Measurements from ENCODE around the gene COL15A1.

The COL15A1 gene

GRCh38 chr9:98974554-98974953 lies 30.8 kb downstream of the COL15A1 start:
- no peak for DNase-seq

- peak; percentile 93 for DNase-seq
Measured at GRCh38 chr9:98974994-98975712, 31.4 kb downstream of the COL15A1 start.

DNA sequence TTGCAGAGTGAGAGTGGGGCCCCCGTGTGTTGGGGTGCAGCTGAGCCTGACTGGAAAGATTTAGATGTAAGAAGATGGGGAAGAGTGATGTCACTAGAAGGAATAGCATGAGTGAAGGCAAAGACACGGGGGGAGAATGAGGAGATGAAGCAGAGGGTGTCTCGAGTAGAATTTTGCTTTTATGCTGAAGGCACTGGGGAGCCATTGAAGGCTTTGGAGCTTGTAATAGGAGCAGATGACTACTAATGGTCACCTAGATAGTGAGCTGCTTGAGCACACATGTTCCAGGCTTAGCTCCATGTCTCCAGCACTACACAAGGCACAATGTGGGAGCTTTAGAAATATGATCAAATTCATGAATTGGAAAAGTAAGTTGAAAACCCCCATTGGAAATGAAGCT lies 32.1 kb downstream of the COL15A1 start:
- no peak for DNase-seq

GRCh38 chr9:98977246-98977714 lies 33.6 kb downstream of the COL15A1 start:
- peak; percentile 52 for DNase-seq

DNA sequence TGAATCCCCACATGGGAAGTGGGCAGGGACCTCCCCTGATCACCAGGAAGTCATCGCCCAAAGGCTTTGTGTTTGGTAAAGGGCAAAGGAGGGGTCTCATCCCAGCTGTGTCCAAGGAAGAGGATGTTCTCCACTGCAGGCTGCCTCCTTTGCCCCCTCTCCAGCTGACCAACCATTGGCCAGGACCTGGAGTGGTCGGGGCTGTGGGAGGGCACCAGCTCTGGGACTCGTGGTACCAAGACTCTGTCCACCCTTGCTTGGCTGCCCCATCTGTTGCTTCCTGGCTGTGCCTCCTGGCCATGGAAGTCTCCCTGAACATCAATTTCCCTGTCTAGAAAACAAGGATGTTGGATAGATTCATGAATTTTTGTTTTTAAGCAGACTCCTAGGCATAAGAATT lies 34.1 kb downstream of the COL15A1 start:
- peak; percentile 45 for DNase-seq

GRCh38 chr9:98978231-98978681 lies 34.5 kb downstream of the COL15A1 start:
- DNase-seq = no peak

DNA sequence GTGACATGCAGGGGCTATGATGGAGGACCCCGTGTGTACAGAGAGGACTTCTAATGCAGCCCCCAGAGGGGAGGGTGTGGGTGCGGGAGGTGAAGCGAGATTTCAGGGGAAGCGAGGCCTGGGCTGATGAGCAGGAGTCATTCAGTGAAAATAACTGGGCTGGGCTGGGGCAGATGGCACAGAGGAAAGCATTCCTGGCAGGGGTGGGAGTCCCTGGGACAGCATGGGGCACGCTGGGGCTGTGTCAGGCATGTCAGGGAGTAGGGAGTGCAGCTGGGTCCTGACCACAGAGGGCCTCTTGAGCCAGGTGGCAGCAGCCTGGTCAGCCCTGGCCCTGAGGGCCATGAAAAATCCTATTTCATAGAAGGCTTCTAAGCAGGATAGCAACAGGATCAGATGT lies 36.6 kb downstream of the COL15A1 start:
- DNase-seq = no peak

DNA sequence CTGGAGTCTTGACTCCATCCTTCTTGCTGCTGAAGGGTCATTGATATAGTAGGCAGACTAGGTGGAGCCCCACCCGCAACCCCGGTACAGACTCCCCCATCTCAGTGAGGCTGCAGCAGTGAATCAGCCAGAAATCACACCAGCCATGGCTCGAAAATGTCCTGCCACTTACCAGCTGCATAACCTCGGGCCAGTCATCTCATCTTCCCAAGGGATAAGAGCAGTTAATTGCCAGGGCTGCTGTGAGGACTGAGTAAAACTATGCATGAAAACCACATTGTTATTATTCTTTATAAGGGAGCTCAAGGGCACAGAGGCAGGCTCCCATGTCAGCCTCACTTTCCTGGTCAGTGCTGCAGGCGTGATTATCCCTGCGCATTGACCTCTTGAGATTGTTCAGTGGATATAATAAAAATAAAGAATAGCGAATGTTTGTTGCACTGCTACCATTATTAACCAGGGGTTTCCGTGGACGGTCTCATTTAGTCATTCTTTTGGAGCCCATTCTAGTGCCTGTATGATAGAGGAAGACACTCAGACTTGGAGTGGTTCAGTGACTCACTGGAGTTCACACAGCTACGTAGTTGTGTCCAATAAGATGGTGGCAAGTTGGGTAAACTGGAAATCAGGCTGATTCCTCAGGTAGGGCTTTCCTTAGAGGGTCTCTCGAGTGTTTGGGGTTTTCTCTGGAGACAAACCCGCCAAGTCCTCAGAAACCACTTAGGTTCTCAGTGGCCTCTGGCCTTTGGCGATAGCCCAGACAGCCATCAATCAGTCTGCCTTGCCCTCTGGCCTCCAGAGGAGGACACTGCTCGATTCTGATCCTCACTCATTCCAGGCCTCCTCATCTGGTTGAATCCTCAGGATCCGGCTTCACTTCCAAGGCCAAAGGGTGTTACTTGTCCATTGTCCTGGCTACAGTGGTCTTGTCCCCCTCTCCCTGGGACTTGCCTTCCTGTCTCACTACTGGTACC lies 39.9 kb downstream of the COL15A1 start:
- DNase-seq = peak; percentile 41

GRCh38 chr9:98985596-98985995 lies 41.9 kb downstream of the COL15A1 start:
- no peak for DNase-seq

DNA sequence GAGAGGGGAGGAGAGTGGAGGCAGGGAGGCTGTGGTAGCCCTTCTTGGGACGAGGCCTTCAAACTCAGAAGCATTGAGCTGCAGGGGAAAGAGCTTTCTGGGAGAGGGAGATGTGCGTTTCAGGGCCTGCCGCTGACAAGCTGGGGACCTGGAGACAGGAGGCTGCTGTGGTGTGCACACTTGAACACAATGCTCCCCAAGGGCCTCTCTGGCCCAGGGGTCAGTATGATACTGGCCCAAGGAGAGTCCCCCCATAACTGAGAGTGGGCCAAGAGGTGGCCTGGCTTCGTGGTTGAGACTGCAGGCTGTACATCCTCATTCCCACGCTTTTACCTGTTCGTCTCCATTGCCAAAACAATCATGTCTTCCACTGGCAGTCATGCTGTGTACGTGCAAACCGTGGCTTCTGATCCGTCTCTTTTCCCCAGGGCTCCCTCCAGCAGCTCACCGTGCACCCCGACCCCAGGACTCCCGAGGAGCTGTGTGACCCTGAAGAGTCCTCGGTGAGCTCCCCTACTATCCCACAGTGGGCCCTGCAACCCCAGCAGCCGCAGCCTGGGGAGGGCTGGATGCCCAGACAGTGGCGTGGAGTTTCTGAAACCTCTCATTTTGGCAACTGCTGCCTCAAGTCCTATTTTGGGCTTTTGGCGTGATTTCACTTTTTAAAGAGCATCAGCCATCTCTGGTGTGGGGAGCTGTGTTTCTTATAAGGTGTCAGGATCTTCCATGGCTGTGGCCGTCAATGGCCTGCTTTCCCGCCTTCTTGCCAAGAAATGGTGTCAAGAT lies 43.4 kb downstream of the COL15A1 start:
- peak; percentile 52 for DNase-seq

DNA sequence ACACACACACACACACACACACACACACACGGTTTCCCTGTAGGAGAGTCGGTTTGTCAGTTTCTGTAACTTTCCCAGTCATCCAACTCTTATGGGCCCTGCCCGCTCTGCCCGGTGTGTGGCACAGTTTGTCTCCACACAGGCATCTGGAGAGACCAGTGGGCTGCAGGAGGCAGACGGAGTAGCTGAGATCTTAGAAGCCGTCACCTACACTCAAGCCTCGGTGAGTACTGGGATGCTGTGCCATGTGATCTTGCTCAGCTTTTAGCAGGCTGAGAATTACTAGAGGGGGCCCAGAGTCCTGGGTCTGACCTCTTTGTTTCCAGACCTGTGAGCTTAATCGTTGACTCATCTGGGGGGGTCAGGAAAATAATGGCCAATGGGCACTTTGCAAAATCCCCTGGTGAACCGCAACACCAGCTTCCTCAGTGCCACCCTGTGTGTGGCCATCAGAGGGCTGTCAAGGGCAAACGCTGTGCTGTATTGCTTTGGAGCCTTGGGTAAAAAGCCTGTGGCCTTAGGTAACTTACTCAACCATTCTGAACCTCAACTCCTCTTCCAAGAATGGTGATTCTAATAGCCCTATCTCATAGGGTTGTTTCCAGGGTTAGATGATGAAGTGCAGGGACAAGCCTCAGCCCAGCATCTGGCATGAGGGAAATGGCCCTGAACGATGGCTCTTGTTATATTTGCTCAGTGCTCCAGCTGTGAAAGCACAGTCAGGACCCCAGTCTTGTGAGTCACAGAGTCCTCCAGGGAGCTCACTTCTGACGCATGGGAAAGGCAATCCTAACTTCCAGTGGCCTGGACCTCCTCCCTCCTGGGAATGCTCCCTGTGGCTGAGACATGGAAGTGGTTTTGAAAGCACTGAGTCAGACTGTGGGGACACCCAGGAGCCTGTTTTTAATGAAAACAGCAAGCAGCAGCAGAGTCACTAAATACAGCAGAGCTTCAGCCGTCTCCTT lies 45.6 kb downstream of the COL15A1 start:
- peak; percentile 61 for DNase-seq

- peak; percentile 32 for DNase-seq
Measured at GRCh38 chr9:98990181-98990870, 46.6 kb downstream of the COL15A1 start.

DNA sequence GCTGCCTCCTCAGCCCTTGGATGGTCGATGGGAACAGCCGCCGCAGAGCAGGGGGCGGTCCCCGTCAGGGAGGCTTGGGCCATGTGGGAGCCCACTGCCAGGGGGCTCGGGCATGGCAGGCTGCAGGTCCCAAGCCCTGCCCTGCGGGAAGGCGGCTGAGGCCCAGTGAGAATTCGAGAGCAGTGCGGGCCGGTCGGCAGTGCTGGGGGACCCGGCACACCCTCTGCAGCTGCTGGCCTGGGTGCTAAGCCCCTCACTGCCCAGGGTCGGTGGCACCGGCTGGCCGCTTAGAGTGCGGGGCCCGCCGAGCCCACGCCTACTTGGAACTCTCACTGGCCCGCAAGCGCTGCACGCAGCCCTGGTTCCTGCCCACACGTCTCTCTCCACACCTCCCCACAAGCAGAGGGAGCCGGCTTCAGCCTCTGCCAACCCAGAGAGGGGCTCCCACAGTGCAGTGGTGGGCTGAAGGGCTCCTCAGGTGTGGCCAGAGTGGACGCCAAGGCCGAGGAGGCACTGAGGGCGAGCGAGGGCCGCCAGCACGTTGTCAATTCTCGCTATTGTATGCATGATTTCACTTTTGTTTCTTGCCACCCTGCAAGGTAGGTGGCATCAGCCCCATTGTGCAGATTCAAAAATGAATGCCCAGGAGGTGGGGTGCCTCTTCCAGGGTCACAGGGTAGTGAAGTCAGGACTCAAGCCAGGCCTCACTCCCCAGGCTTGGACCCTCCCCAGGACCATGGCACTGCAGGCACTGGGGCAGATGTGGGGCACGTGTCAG lies 48.6 kb downstream of the COL15A1 start:
- DNase-seq = peak; percentile 20

DNA sequence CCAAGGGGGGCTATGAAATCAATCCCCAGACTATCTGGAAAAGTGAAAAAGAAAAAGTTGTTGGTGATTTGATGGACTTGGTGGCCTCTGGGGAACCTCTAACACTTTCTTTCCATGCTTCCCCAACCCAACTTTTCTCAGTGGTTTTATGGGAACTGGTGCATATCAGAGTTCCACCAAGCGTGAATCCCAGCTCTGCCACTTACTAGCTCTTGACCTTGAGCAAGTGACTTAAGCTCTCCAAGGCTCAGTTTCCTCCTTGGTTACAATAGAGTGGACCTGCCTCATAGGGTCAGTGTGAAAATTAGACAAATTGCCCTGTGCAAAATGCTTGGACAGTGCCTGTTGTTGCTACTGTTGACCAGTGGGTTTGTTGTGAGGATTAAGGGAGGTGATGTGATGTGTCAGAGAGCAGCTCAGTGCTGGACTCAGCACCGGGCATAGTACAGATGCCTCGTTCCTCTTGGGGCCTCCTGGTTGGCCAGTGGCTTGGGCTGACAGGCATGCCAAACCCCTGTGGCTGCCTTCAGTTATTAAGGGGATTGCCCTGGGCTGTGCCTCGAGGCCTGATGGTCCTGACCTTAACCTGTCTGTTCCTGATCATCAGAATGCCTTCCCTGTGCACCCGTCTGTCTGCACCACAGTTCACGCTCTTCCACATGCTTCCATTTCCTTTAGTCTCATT lies 49.3 kb downstream of the COL15A1 start:
- peak; percentile 35 for DNase-seq

GRCh38 chr9:98993570-98993945 lies 49.9 kb downstream of the COL15A1 start:
- DNase-seq = peak; percentile 24

GRCh38 chr9:98994172-98995058 lies 50.7 kb downstream of the COL15A1 start:
- DNase-seq = peak; percentile 40

GRCh38 chr9:98995059-98995671 lies 51.5 kb downstream of the COL15A1 start:
- peak; percentile 49 for DNase-seq

- DNase-seq = peak; percentile 27
Measured at GRCh38 chr9:98995971-98996504, 52.3 kb downstream of the COL15A1 start.

Measured in right forelimb (tissue), 1 donor.